HG03159 (cell line): ENCODE results near the gene LRGUK.
"Not testable (repeated sequence)": the region's sequence is repeated elsewhere in the genome, so short reads cannot be mapped to it uniquely, and the experiment has no call there.

Experiments used
- ATAC-seq: cut with Tn5 transposase; IDR thresholded peaks from one replicate; pipeline ENCODE4 v1.9.1; 2021; ENCODE audit warnings: mild to moderate bottlenecking, moderate library complexity; ENCODE audit not compliant: unreplicated experiment

The LRGUK gene

GRCh38 chr7:134186027-134186426, 58.9 kb downstream of the LRGUK start:
- no peak for ATAC-seq

- ATAC-seq, result no peak
Measured at GRCh38 chr7:134186801-134187200, 59.7 kb downstream of the LRGUK start.

- no peak for ATAC-seq
Measured at GRCh38 chr7:134187893-134188292, 60.8 kb downstream of the LRGUK start.

GRCh38 chr7:134188311-134188710, 61.2 kb downstream of the LRGUK start:
- ATAC-seq, result no peak

- ATAC-seq, result no peak
Measured at GRCh38 chr7:134189559-134189958, 62.4 kb downstream of the LRGUK start.

- ATAC-seq, result no peak
Measured at GRCh38 chr7:134191876-134192275, 64.7 kb downstream of the LRGUK start.

GRCh38 chr7:134193240-134193639, 66.1 kb downstream of the LRGUK start:
- ATAC-seq, result no peak

- ATAC-seq, result no peak
Measured at GRCh38 chr7:134195252-134195651, 68.1 kb downstream of the LRGUK start.

GRCh38 chr7:134196439-134196838, 69.3 kb downstream of the LRGUK start:
- ATAC-seq, result no peak

- no peak for ATAC-seq
Measured at GRCh38 chr7:134197345-134197744, 70.2 kb downstream of the LRGUK start.

GRCh38 chr7:134200970-134201369, 73.8 kb downstream of the LRGUK start:
- ATAC-seq, result no peak

- ATAC-seq, result no peak
Measured at GRCh38 chr7:134201569-134202261, 74.6 kb downstream of the LRGUK start.

GRCh38 chr7:134203186-134203889, 76.2 kb downstream of the LRGUK start:
- no peak for ATAC-seq

GRCh38 chr7:134209322-134210015, 82.3 kb downstream of the LRGUK start:
- no peak for ATAC-seq

GRCh38 chr7:134210227-134210626, 83.1 kb downstream of the LRGUK start:
- no peak for ATAC-seq

- no peak for ATAC-seq
Measured at GRCh38 chr7:134210976-134211663, 84.0 kb downstream of the LRGUK start.

- no peak for ATAC-seq
Measured at GRCh38 chr7:134211817-134212216, 84.7 kb downstream of the LRGUK start.

- no peak for ATAC-seq
Measured at GRCh38 chr7:134212576-134213546, 85.7 kb downstream of the LRGUK start.

GRCh38 chr7:134220236-134220635, 93.1 kb downstream of the LRGUK start:
- no peak for ATAC-seq

- not testable (repeated sequence) for ATAC-seq
Measured at GRCh38 chr7:134231296-134231695, 104.2 kb downstream of the LRGUK start.
